Activated CD8-positive, alpha-beta memory T cell treated with anti-CD3 and anti-CD28 coated beads, Interleukin-2, amount 50 U/mL, for 1 hour (primary cell): ENCODE data around the gene WDR55.
A peak's percentile ranks its signal among the peaks of the same experiment; 100 is the strongest.
"Not testable (repeated sequence)": the region's sequence is repeated elsewhere in the genome, so short reads cannot be mapped to it uniquely, and the experiment has no call there.

Experiments used
- DNase-seq: peaks from one replicate; pipeline ENCODE4 v3.0.0-alpha.2; 2020; ENCODE audit errors: extremely low read depth

The WDR55 gene

GRCh38 chr5:140664359-140665119 is at the start of gene WDR55:
TSS of gene WDR55 (plus strand) at chr5:140664904. CDS start at chr5:140664913, 9 bp downstream.
- peak; percentile 88 for DNase-seq

GRCh38 chr5:140622301-140622700 is 42.4 kb upstream of the WDR55 start:
- no peak for DNase-seq

DNA sequence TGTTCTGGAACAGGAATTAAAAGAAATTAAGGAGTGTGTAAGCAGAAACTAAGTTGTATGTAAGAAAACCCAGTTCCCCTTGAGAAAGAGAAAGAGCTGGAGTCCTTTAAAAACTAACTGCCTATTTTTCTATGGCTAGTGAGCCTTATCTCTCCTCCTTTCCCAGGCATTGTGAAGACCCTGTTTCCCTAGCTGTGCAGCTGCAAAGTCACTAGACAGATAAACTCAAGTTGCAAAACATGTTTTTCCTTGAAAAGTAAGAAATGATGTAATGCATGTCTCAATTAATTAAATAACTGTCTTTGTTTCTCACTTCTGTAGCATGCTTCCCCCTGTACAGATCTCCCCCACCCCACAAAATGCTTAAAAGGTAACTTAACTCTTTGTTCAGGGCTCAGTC is 41.6 kb upstream of the WDR55 start:
- not testable (repeated sequence) for DNase-seq

DNA sequence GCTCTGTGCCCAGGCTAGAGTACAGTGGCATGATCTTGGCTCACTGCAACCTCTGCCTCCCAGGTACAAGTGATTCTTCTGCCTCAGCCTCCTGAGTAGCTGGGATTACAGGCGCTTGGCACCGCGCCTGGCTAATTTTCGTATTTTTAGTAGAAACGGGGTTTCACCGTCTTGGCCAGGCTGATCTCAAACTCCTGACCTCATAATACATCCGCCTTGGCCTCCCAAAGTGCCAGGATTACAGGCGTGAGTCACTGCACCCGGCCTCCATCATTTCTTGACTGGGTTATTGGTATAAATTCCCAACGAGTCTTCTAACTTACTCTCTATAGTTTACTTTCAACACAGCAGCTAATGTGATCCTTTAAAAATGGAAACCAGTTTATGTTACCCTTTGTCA is 39.8 kb upstream of the WDR55 start:
- not testable (repeated sequence) for DNase-seq

- DNase-seq: no peak
Measured at GRCh38 chr5:140627972-140628371, 36.7 kb upstream of the WDR55 start.

- no peak for DNase-seq
Measured at GRCh38 chr5:140628711-140629110, 36.0 kb upstream of the WDR55 start.

- DNase-seq: no peak
Measured at GRCh38 chr5:140630292-140631035, 34.2 kb upstream of the WDR55 start.

GRCh38 chr5:140631036-140631417 is 33.7 kb upstream of the WDR55 start:
- DNase-seq: no peak

DNA sequence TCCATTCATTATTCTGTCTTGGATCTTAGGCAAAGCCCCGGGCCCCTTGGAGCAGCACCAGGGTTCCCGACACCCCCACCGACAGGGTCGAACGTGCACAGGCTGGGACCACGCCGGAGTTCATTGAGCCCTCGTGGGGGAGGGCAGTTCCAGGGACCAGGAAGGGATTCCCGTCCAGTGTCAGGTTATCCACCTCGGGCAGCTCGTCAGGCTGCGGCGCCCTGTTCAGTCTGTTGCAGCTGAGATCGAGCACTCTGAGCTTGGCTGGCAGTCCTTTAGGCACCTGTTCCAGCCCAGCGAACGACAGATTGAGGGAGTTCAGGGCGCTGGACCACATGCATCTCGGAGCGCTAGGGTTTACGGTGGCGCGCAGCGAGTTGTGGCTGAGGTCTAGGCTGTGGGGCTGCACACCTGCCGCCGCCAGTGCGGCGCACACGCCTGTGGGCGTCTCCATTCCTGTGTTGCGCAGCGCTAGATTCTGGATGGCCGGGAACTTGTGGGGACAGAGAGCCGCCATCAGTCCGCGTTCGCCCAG is 32.8 kb upstream of the WDR55 start:
- no peak for DNase-seq

GRCh38 chr5:140632366-140633020 is 32.2 kb upstream of the WDR55 start:
- no peak for DNase-seq

GRCh38 chr5:140633021-140633471 is 31.7 kb upstream of the WDR55 start, which contains the start of gene CD14:
TSS of gene CD14 (minus strand) at chr5:140633175. CDS start at chr5:140633071, 104 bp downstream.
- no peak for DNase-seq

DNA sequence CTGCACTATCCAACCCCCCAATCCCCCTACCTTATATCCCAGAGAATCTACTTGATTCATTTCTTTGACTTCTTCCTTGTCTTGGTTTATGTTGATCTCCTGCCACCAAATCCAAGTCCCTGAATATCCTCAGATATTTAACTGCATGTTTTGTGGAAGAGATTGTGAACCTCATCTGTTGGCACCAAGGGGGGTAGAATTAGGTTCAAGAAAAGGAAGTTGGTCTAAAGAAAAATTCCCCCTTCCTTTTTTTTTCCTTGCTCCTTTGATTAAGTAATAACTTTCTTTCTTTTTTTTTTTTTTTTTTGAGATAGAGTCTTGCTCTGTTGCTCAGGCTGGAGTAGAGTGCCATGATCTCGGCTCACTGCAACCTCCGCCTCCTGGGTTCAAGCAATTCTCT is 31.2 kb upstream of the WDR55 start:
- no peak for DNase-seq

DNA sequence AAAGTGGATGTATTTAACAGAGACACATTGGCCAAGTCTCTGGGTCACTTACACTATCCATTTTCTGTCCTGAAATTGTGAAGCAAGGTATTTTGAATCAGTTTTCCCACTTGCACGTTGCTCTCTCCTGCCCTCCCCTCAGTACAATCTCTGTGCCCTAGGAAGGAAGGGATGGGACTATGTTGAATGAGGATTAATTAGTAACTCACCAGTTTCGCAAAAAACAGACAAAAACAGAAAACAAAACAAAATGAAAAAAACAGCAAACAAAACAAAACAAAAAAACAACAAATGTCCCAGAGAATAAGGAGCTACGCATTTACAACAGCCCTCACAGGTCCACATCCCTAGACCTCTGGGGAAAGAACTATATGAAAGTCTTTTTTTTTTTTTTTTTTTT is 30.6 kb upstream of the WDR55 start:
- no peak for DNase-seq

GRCh38 chr5:140635291-140636257 is 29.1 kb upstream of the WDR55 start:
- DNase-seq: no peak

DNA sequence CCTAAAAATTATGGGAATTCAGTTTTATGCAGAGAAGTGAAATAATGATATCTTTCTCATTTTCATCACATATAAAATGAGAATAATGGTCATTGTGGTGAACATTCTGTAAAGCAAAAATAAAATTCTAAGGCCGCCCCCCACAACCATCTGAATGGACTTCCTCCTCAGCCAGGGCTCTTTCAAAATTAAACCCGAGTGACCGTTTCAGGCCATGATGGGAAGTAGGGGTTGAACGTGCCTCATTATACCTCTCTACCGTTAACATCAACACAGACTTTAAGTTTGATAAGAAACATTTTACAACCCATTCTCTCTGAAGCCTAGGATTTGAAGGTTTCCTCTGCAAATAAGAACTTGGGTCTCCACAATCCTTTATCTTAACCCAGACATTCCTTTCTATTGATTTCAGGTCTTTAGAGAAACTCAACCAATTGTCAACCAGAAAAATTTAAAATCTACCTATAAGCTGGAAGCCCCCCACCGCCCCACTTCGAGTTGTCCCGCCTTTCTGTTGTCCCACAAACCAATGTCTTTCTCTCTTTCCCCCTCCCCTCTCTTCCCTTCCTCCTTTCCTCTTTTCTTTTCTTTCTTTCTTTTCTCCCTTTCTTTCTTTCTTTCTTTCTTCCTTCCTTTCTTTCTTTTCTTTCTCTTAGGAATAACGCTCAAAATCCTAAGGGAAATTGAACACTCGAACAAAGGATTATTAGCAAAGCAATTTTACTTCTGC is 27.2 kb upstream of the WDR55 start:
- no peak for DNase-seq

GRCh38 chr5:140638898-140639147 is 25.9 kb upstream of the WDR55 start:
- not testable (repeated sequence) for DNase-seq

DNA sequence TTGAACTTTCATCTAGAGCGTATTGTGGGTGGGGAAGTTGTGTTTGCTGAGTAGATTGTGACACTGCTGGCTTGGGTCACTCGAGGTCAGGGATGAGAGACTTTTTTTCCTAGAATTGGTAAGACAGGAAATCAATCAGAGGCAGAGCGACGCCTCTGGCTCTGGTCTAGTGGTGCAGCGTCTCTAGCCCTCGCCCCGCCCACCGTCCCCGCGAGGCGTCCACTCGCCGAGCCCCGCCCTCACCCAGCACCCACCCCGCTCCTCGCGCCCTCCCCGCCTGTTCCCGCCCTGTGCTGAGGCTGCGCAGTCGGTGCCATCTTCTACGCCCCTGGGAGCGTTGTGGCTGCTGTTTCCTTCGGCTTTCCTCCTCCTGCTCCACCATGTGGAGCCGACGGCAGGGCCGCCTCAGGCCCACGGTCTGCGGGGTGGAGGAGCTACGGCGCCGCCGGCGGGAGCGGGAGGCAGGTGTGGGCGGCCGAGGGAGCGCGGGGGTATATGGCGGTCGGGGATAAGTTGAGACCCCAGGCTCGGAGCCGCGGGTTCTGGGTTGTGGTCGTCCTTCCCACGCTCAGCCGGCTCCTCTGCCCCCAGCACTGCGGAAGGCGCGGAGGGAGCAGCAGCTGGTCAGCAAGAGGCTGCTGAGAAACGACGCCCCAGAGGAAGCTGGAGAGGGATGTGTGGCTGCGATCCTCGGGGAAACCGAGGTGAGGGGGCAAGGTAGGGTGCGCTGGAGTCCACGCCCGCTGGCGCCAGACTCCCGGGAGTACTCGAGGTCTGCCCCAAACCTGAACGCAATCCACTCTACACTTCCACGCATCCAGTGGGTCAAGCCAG is 25.3 kb upstream of the WDR55 start, which contains the start of gene TMCO6:
Gene TMCO6, plus strand, starts transcription at position 304 of the 834 bp plus-strand sequence. Its CDS starts 77 bp downstream, at position 381.
- DNase-seq: peak; percentile 92

- DNase-seq: no peak
Measured at GRCh38 chr5:140641716-140642115, 23.0 kb upstream of the WDR55 start.

DNA sequence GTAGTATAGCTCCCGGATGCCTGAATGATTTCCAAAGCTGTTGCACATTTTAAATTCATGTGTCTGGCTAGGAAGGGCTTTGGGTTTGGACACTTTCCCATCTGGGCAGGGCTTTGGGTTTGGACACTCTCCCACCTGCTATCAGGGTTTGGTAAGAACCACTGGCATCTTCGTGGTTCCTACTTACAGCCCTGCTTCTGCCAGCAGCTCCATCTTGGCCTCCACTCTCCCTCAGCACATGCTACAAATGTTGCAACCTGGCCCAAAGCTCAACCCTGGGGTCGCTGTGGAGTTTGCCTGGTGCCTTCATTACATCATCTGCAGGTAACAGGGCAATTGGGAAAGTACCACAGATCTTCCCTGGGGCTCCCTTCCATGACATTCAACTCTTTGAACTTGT is 22.0 kb upstream of the WDR55 start:
- no peak for DNase-seq

DNA sequence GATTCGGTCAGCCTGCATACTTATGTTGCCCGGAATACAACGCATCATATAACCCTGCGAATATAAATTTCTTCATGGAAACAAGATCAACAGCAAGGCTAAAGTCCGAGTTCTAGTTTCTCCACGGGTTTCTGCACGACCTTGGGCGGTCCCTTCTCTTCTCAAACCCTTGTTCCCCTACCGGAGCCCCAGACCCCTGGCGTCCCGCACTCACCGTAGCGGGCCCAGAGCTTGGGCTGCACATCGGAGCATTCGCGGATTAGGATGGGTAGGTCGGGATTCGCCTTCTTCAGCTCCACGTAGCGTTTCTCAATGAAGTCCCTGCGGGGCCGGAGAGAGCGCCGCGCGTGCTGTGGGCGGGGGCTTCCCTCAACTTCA is 17.7 kb upstream of the WDR55 start:
- no peak for DNase-seq
